Cardiac fibroblast (primary cell): ENCODE results near the gene PLD1.

Experiments used
- DNase-seq, 2 donors: peaks; one replicate each; pipeline versions ENCODE4 v3.0.0 to v3.0.0-alpha.2; 2010; ENCODE audit warnings: low read depth in 2 of 2
- H3K4me3 ChIP-seq, 2 donors: replicated peaks in 1 of 2; 1 replicate in 1 of 2; 2 replicates in 1 of 2; pipeline ENCODE4 v1.5.1; 2011; ENCODE audit warnings: low read depth in 2 of 2, low read length in 2 of 2, mild to moderate bottlenecking in 2 of 2, moderate library complexity in 1 of 2
- TF ChIP-seq, protein P1 (sequence below): IDR thresholded peaks from one replicate; pipeline ENCODE4 v1.5.1; 2011; ENCODE audit warnings: low read depth, mild to moderate bottlenecking, low read length, inconsistent platforms

The PLD1 gene

DNA sequence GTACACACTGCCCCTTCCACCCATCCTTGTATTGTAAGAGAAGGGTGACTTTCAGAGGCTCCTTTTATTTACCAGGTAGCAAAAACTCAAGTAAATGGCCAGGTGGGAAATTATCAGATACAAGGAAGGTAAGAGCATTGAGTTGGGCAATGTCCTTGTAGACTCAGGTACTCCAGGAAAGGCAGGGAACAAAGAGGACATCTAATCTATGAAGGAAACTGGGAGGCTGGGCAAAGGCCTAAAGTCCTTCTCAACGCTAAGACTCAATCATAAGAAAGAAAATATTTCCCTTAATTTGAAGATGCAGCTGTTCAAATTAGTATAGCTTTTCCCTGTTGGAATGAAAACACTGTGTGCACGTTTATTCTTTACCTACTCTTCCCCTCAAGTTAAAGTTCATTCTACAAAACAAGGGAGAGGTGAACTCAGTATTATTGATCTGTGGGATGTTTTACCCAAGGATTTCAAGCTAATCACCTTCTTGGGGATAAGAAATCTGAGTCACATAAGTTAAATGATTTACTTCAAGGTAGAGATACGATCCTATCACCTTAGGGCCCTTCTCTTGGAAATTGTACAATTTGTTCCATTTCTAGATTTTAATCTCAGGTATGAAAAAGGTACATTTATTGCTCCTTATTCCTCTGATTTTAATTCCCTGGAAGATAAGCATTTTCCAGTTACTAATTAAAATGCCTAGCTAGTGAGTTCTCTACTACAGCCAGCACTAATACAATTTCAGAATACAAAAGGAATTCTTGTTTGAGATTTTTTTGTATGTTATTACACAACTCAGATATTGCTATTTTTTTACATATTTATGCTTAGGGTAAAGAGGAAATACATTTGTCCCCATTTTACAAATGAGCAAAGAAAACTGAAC, 80.6 kb downstream of the PLD1 start:
- no peak for DNase-seq
- H3K4me3 ChIP-seq: no peak overlapping the region
- TF ChIP-seq, protein P1, sequence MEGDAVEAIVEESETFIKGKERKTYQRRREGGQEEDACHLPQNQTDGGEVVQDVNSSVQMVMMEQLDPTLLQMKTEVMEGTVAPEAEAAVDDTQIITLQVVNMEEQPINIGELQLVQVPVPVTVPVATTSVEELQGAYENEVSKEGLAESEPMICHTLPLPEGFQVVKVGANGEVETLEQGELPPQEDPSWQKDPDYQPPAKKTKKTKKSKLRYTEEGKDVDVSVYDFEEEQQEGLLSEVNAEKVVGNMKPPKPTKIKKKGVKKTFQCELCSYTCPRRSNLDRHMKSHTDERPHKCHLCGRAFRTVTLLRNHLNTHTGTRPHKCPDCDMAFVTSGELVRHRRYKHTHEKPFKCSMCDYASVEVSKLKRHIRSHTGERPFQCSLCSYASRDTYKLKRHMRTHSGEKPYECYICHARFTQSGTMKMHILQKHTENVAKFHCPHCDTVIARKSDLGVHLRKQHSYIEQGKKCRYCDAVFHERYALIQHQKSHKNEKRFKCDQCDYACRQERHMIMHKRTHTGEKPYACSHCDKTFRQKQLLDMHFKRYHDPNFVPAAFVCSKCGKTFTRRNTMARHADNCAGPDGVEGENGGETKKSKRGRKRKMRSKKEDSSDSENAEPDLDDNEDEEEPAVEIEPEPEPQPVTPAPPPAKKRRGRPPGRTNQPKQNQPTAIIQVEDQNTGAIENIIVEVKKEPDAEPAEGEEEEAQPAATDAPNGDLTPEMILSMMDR: no peak

DNA sequence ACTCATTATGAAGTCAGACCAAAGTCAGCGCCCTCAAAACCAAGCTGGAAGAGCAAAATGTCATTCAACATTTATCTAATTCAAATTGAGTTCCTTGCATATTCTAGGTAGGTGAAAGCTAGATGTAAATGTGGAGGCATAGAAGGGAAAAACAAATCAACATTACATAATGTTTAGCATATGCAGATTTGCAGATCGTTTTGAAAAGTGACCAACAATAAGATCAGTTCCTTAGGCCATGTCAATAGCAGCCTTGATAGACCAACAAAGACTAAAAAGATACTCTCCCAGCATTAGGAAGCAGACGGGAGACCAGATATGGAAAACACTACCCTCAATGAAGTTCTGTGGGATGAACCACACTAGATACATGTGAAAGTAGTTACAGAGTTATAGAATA, 83.0 kb downstream of the PLD1 start:
- no peak overlapping the region for H3K4me3 ChIP-seq
- TF ChIP-seq, protein P1: no peak
- DNase-seq: no peak

DNA sequence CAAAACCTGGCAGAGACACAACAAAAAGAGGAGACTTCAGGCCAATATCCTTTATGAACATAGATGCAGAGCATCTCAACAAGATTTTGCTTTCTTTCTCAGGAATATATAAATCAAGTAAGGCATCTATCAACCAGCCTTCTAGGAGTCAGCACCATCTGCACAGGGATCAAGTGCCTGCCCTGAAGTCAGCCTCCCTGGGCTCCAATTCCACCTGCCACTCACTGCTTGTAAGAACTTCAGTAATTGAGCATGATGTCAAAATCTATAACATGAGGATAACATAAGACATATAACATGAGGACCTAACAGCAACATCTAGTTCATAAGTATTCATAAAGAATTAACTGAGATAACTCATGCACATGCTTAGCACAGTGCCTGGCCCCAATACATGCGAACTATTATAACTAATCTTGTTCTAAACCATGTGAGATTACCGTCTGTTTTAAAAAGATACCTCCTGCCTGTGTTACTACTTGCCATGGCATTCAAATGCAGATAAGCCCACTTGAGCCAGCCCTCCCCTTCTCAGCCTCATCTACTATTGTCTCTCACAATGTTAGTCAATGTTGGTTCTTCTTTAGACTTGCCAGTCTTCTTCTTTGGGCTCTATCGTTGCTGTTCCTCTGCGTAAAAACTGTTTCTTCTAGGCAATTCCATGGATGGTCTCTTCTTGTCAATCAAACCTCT, 91.6 kb downstream of the PLD1 start:
- no peak for DNase-seq

DNA sequence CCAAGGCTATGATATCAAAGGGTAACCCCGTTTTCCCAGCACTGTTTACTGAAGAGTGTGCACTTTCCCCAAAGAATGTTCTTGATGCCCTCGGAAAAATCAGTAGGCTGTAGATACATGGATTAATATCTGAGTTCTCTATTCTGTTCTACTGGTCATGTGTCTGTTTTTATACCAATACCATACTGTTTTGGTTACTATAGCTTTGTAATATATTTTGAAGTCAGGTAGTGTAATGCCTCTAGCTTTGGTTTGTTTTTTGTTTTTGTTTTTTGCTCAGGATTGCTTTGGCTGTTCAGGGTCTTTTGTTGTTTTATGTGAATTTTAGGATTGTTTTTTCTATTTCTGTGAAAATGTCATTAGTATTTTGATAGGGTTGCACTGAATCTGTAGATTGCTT, 95.1 kb downstream of the PLD1 start:
- TF ChIP-seq, protein P1: no peak

More for the DNA sequence above, 91.6 kb downstream of the PLD1 start:
- H3K4me3 ChIP-seq: no peak overlapping the region
- TF ChIP-seq, protein P1: no peak

DNA sequence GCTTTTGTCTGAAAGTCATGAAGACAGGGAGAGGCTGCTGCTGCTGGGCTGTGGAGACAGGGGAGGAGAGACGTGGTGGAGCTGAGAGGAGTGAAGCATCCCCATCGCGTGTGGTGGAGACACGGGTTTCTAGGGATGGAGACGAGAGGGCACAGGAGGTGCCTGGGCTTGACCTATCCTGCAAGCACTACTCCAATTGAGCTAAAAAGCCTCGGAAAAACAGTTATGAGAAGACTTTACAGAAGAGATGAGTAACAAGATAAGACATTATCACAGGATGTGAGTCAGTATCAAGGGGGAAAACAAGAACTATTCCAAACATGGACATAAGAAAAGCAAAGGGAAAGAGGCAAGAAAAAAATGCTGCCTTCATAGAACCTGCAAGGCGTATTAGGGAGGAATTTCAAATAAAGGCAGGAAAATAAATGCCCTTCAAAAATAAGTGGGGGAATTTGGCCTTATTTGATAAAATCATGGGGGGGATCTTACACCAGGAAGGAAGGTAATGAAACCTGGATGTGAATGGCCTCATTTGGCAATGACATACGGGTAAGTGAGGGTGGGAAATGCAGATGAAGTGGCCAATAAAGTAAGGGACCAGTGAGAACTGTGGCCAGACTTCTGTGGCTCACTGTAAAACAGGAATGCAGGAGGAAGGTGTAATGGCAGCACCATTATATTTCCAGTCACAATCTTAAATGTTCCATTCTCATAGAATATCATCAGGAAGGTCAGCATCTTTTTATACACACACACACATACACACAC, 97.9 kb downstream of the PLD1 start:
- TF ChIP-seq, protein P1: no peak
- DNase-seq: peak; percentile 38 to 40

More for the DNA sequence above, 95.1 kb downstream of the PLD1 start:
- no peak for DNase-seq
- no peak overlapping the region for H3K4me3 ChIP-seq

DNA sequence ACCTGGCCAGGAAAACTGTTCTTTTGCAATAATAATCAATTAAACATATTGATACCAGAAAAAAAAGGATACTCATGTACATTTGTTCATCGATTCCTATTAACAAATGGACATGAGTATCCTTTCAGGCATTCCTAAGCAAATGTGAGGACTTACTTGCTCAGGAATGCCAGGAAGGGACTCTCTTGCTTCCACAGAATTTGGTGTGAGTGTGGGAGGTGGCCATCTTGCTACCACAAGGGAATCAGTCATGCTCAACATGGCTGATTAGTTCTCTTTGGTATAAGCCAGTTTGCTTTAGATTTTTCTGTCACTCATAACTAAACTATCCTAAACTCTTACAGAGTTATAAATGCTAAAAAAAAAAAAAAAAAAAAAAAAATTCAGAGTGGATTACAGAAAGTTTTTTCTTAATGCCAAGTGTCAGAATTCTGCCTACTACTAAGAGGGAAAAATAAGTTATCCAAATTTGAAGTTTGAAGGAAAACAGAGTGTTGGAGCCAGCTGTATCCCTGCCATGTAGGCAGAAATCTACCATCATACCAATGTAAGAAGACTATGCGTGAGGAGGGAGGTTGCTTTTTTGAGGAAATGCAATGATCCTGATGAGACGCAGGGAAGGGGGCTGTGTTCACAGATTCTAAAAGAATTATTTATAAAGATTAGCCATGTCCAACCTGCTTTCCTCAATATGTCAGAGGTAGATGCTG, 98.7 kb downstream of the PLD1 start:
- TF ChIP-seq, protein P1: no peak
- DNase-seq: no peak
- H3K4me3 ChIP-seq: no peak overlapping the region

More for the DNA sequence above, 97.9 kb downstream of the PLD1 start:
- H3K4me3 ChIP-seq: no peak overlapping the region
